Measurements from ENCODE around the gene CLTCL1.

CLTCL1 gene

DNA sequence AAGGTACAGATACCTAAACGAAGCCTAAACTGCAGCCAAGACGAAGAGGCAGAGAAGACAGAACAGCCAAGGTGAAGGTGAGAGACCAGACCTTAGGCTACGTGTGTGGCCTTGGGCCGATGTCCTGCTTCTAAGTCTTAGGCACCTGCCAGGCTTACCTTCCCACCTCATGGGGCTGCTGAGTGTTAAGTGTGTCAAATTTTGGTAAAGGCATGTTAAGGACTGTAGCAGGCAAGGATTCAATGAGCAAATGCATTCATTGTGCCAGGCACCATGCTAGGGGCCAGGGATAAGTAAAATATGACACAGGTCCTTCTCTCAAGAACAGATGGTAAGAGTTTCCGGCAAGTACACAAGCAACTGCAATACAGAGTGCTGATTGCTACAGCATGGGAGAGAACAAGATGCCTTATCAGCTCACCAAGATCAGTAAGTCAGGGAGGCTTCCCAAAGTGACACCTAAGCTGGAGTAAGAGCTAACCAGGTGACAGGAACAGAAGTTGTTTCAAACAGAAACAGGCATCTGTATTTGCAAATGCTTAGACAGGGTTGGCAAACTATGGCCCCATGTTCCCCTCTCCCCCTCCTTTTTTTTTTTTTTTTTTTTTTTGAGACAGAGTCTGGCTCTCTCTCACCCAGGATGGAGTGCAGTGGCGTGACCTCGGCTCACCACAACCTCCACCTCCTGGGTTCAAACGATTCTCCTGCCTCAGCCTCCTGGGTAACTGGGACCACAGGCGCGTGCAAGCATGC lies 46.7 kb downstream of the CLTCL1 start:
- DNase-seq = no peak

DNA sequence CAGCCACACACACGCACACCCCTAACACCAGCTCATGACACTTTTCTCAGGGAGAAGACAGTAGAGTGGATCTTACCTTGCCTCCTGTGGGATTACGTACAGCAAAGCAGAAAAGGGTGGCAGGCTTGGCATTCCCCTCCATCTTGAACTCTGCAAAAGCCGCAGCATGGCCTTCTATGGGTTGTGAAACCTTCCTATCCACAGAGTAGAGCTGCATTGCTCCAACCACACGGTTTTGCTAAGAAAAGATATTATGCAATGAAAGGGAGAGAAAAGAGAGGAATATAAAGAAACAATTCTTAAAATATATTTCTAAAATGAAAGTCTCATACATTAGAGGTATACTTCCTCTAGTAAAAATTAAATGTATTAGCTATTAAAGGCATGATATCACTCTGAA lies 48.8 kb downstream of the CLTCL1 start:
- no peak for DNase-seq

- no peak for DNase-seq
Observed at GRCh38 chr22:19241593-19241906, 50.0 kb downstream of the CLTCL1 start.

DNA sequence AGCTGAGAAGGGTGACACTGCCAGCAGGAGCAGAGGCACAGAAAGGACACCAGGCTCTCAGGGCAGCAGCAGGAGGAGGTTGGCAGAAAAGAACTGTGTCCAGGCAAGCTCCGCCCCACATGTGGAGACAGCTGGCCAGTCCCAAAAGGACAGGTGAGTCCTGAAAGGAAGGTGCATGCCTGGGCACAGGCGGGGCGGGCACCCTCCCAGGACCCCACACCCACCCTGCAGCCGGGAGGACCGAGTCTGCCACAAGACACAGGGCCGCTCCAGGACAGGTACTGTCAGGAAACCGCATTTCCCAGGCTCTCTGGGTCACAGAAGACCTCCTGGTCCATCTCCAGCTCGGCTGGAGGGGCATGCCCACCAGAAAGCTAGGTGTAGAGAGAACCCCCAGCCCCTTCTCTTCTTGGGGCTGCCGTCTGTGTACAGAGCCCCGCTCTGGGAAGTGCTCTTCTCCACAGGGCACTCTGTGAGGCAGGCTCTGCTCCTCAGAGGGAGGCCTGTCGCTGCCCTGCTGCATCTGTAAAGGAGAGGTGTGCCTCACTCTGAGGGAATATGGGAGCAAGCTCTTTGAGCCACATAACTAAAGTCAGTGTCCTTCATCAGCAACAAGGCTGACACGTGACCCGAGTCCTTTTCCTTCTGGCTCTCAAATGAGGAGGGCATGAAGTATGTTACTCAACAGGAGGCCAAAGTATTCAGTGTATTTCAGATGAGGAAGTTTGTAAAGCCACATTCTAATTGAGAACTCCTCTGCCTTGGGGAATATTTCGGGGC lies 50.5 kb downstream of the CLTCL1 start:
- no peak for DNase-seq

DNA sequence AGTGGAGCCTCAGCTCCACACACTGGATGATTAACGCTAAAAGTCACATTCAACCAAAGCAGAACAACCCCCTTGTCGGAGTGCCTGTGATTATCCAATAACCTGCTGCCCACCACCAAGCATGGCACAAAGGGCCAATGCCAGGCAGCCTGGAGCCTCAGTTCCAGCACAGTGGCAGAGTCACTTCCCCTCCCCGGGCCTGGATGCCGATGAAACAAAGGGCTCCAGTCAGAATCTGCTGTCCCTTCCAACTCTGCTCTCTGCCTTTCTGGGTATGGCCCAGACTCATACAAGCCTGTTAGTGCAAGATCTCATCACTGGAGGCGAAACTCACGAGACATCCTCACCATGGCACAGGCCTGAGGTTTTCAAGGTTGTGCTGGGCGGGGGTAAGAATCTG lies 52.1 kb downstream of the CLTCL1 start:
- DNase-seq = no peak

DNA sequence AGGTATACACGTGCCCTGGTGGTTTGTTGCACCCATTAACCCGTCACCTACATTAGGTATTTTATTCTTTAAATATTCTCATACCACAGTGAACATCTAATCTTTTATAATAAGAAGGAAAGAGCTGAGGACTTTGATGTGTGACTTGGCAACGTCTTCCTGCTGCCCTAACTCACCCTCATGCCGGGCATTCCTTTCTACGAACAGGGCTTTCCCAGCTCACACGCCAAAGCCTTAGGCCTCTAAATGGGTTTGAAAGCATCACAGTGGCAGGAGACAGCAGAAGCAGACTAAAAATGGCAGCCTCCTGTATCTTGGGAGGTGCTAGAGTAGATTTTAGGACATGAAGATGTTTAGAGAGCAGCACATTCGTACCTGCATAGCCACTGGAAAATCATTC lies 52.6 kb downstream of the CLTCL1 start:
- no peak for DNase-seq

GRCh38 chr22:19235874-19236273 lies 55.6 kb downstream of the CLTCL1 start:
- DNase-seq = no peak

DNA sequence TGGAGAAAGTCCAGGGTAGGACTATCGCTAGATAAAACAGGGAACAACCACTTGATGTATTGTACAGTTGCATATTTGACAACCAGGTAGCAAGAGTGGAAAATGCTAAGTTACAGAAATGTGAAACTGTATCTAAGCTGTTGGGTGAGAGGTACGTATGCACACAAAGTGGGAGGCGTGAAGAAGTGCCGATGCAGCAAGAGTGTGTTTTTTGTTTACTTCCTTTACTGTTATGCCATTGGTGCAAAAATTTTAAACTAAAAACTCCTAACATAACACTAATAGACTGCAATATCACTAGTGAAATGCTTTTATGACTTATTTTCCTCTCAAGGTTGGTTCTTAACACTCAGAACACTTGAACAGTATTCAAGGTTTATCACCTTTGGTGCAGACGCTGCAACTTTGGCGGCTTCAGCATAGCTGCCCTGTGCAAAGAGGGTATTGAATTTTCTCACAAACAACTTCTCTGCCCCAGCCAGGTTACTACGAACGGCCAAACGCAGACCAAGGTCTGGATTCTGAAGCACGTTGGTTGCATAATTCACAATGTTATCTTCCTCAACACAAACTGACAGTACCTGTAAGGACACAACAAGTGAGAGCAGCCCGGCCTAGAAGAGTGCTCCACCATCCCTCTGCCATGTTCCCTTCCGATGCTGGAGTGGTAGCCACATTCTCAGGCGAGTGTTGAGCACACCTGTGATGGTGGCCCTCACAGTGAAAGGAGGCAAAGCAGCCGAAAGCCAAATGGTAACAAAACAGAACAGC lies 57.2 kb downstream of the CLTCL1 start:
- DNase-seq = no peak

GRCh38 chr22:19233189-19233661 lies 58.3 kb downstream of the CLTCL1 start:
- no peak for DNase-seq

DNA sequence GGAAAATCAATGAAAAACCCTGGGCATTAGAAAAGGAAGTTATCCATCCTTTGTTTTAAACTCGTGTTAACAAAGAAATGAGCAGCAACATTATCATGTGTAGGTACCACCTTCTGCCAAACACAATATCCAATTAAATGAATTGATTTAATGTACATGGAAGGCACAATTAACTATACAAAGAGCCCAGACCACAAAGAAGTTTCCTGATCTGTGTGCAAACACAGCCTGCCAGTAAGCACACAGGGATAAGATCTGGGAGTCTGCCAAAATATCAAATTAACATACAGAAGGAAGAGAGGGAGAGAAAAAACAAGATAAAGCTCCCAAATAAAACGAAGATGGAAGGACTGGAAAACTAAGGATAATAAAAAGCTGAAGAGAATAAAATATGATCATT lies 58.9 kb downstream of the CLTCL1 start:
- DNase-seq = no peak

GRCh38 chr22:19231986-19232385 lies 59.5 kb downstream of the CLTCL1 start:
- no peak for DNase-seq

DNA sequence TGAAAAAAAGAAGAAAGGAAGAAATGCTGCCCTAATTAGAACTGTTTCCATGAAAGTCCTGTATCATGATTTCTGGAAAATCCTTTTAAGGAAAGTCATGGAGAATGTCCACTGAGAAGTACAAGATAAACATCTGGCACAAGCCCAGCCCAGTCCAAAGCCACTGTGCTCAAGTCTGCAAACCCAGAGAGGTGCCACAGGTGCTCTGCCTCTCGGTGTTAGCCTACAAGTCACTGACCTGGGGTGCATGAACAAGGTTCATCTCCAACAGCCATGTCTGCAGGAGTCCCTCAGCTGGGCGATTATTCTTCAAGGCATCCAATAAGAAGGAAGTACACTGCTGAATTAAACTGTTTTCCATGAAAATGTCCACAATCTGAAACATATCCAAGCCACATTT lies 61.9 kb downstream of the CLTCL1 start:
- no peak for DNase-seq

DNA sequence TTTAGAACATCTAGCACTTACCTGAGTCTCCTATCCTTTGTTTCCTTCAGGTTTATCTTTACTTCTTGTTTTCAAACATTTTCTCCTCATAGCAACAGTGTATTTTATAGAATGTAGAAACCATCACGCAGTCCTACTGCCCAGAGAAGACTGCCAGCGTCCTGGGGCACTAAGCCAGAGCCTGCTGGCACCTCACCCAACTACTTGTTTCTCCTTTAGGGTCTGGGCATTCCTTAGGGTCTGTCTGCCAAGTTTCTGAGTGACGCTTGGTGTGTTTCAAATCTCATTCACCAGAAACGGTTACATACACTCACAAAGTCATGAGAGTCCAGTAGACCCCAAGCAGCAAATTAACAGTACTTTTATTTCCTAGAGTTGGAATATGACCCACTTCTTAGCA lies 63.3 kb downstream of the CLTCL1 start:
- DNase-seq = no peak

GRCh38 chr22:19226428-19226827 lies 65.1 kb downstream of the CLTCL1 start:
- no peak for DNase-seq

DNA sequence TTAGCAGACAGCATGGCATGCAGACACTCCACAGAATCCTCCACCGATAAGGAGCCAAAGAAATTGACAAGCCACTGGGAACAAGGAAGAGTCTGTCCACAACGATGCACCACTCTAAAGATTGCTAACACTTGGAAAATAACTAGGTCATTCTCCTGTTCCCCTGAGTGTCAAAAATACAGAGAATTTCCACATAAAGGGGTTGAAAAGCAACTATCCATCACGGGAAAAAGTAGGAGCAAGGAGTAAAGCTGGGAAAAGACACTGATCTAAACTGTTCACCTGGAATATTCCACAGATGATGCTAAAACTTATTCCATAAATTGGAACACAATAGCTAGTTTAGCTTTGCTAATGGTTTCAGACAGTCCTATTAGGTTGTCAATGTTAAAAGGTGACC lies 66.0 kb downstream of the CLTCL1 start:
- no peak for DNase-seq

GRCh38 chr22:19224985-19225384 lies 66.5 kb downstream of the CLTCL1 start:
- DNase-seq = no peak

GRCh38 chr22:19224557-19224956 lies 67.0 kb downstream of the CLTCL1 start:
- DNase-seq = no peak

DNA sequence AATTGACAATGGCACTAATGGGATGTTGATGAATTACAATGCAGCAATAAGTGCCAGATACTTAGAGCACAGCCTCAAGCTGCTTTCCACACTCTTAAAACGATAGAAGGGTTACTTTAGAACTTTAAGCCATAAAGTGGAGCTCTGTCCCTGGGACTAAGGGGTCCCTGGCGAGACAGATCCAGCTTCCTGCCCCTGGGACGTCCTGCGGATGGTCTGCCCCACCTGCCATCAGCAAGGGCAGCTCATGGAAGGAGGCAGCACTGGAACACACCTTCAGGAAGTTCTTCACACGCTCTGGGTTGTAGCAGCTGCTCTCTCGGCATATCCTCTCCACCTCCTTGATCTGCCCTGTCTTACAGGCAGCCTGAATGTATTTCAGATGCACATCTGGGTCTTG lies 67.9 kb downstream of the CLTCL1 start:
- DNase-seq = no peak

DNA sequence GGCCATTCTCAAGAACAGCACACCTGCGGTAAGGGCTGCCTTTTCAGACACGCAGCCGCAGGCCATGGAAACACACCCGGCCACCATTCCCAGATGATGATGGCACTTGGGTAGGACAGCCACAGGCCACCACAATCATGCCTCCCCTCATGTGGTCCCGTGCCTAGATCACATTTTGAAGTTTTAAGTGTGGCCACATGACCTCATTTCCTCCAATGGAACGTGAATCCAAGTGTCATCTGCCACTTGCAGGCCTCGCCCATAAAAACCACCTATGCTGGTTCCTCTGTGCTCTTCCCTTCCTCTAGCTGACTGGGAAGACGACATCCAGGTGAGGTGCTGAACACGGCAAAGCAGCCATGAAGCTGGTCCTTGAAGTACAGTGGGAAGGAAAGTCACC lies 68.4 kb downstream of the CLTCL1 start:
- no peak for DNase-seq

DNA sequence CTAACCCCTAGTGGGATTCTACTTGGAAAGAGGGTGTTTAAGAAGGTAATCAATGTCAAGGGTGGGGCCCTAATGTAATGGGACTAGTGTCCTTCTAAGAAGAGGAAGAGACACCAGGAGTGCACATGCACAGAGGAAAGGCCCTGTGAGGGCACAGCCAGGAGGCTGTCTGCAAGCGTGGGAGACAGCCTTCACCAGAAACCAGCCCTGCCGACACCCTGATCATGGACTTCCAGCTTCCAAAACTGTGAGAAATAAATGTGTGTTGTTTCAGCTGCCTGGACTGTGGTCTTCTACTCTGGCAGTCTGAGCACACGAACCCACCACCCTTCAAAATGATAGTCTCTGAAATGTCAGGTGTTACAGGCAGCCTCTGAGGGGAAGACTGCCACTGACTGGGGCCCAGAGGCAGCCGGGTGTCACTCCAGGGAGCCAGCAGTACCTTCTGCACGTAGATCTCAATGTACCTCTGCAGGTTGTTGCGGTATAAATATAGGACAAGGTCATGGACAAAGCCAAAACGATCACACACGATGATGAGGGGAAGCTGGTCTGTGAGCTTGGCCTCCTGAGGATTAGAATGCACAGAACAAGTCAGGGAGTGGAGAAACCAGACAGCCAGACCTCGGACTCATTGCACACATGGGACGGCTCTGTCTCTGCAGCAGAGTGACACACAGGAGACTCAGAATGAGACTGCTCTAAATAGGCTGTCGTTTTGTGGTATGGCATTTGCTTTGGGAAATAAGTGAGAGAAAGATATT lies 69.1 kb downstream of the CLTCL1 start:
- DNase-seq = no peak

GRCh38 chr22:19220867-19221266 lies 70.7 kb downstream of the CLTCL1 start:
- DNase-seq = no peak

DNA sequence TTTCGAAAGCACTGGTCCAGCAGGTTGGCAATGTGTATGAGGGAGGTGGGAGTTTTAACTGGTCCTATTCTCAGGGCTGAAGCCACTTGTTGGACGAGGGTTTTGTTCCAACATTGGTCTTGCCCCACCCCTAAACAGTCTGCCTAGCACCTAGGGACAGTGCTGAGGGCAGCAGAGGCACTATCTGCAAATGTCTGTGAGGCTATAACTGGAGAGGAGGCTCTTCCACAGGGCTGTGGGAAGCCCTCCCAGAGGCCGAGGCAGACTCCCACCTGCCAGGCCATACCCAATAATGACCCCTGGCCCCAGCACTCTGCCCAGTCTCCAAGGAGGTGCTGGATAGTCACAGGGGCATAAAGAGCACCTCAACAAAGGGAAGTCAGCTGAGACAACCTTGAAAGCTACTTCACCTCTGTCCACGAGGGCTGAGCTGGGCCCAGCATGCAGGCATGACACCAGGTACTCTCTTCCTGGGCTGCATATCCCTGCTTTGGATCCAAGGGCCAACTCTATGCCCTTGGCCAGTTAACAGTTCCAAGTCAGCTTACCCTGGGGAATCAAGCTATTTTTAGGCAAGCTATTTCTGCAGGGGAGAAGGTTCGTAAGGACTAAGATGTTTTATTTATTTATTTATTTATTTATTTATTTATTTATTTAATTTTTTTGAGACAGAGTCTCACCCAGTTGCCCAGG lies 72.8 kb downstream of the CLTCL1 start:
- DNase-seq = no peak
